ENCODE results near the gene THSD4.
"Not testable (repeated sequence)": the region's sequence is repeated elsewhere in the genome, so short reads cannot be mapped to it uniquely, and the experiment has no call there.

Gene THSD4

DNA sequence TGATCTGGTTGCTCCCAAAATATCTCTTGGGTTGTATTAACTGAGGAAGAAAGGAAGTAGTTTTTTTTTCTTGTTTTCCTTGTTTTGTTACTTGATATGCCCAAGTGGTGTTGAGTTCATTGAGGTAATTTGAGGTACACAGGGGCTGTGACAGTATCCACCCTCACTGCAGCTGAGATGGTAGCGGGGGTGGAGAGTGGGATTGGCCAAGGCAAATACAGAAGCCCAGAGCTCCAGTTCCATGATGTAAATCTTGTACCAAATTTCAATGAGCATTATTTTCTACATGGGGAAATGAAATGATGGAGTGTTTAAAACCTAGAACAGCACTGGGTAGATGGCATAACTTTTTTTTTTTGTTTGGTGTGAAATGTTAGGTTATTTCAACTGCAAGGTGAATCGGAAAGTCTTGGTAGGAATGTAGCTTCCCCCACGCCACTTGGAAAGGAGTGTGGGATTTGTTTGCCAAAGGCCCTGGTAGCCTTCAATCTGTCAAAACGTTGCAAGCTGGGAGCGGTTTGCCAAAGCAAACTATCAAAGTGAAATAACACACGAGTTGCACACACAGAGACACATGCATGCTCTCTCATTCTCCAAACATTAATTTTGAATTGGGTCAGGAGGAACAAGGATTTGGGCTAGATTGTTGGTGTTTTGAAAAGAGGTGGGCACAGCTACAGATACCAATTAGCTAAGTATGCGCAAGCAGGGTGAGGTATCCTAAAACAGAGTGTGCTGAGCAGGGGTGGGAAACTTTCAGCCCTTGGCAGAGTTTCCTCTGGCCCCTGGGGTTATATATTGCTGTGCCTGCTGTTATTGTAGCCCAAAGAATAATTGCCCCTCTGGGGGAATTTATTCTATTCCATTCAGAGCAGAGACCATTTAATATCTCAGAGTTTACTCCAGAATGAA is 34.6 kb downstream of the THSD4 start:
- DNase-seq (ENCODE audit: low spot score), result no peak

GRCh38 chr15:71151081-71151480 is 35.8 kb downstream of the THSD4 start:
- no peak for DNase-seq (ENCODE audit: low spot score)

- DNase-seq (ENCODE audit: low spot score), result no peak
Observed at GRCh38 chr15:71152542-71152941, 37.3 kb downstream of the THSD4 start.

GRCh38 chr15:71153823-71154524 is 38.7 kb downstream of the THSD4 start:
- no peak for DNase-seq (ENCODE audit: low spot score)

- DNase-seq (ENCODE audit: low spot score), result no peak
Observed at GRCh38 chr15:71154607-71155200, 39.4 kb downstream of the THSD4 start.

- no peak for DNase-seq (ENCODE audit: low spot score)
Observed at GRCh38 chr15:71155534-71155933, 40.3 kb downstream of the THSD4 start.

GRCh38 chr15:71160976-71161375 is 45.7 kb downstream of the THSD4 start:
- no peak for DNase-seq (ENCODE audit: low spot score)

- DNase-seq (ENCODE audit: low spot score), result no peak
Observed at GRCh38 chr15:71162309-71162708, 47.0 kb downstream of the THSD4 start.

DNA sequence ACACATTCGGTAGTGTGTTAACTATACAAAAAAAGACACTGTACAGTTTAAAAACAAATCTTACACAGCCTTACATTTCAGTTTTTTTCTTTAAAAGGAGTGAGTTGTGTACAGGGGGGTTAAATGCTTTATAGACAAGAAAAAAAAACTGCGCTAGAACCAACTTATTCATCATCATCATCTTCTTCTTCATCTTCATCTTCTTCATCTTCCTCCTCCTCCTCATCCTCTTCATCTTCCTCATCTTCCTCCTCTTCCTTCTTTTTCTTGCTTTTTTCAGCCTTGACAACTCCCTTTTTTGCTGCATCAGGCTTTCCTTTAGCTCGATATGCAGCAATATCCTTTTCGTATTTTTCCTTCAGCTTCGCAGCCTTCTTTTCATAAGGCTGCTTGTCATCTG is 49.3 kb downstream of the THSD4 start:
- not testable (repeated sequence) for DNase-seq (ENCODE audit: low spot score)

DNA sequence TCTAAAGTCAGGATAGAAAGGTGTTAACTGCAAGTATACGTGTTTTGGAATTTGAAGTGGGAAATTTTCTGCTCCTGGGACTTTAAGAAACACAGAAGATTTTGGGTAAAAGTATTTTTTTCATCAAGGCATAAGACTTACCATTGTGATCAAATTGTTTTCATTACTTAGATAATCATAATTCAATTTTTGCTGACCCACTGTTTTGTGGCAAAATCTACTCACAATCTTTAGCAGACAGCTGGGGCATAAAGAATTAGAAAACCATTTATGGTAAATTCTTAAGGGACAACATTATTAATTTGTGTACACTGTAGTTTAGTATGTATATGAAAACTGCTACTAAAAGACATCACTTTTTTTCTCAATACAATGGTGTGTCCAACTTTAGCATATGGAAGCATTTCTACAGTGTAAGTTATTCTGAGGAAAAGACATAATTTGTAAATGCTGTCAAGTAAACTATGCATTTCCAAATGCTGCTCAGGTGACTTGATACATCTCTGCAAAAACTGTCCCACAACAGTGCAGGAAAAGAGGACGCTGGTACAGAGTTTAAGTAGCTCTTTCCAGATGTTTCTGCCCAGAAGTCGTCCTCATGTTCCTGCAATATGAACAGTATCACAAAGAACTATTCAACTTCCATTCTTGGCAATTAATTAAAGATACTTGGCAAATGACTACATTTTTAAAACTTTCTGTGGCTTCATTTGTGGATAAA is 52.3 kb downstream of the THSD4 start:
- no peak for DNase-seq (ENCODE audit: low spot score)

- DNase-seq (ENCODE audit: low spot score), result no peak
Observed at GRCh38 chr15:71168166-71168834, 53.0 kb downstream of the THSD4 start.

- DNase-seq (ENCODE audit: low spot score), result no peak
Observed at GRCh38 chr15:71170163-71170562, 54.9 kb downstream of the THSD4 start.

- no peak for DNase-seq (ENCODE audit: low spot score)
Observed at GRCh38 chr15:71171195-71171594, 55.9 kb downstream of the THSD4 start.

GRCh38 chr15:71174360-71174759 is 59.1 kb downstream of the THSD4 start:
- DNase-seq (ENCODE audit: low spot score), result not testable (repeated sequence)

DNA sequence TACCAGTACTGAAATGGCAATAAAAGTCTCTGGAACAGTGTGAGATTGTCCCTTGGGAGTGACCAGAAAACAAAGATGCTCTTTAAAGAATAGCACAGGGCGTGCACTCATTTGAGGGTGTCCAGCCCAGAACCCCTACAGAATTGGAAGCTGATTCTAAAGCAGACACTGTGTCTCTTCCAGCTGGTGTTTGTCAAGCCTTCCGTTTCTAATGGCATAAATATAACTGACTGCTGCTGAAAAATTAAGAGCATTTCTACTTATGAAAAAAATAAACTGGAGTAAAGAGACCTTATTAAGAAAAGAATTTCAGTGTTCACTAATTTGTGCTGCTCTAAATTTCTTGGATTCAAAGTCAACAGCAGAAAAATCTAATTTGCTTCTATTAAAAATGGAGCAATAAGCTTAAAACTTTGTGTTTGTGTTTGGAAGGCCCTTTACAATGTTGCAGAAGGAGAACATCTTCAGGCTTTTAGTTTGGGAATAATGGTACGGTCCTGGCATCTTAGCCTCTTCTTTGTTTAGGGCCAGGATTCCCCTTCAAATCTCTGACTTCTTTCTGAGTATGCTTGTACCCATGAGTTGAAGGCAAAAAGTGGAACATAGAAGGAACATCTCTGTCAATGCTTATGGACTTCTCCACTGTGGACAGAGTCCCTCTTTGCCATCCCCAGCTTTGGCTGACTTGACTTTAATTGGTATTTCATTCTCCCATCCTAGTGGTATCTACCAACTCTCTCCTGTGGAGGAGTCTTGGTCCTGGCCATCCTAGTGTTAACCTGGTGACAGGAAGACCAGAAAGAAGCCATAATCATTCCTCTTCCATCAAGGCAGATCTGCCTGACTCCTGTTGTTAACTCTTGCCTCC is 65.9 kb downstream of the THSD4 start:
- no peak for DNase-seq (ENCODE audit: low spot score)

GRCh38 chr15:71182522-71182921 is 67.3 kb downstream of the THSD4 start:
- DNase-seq (ENCODE audit: low spot score), result no peak

DNA sequence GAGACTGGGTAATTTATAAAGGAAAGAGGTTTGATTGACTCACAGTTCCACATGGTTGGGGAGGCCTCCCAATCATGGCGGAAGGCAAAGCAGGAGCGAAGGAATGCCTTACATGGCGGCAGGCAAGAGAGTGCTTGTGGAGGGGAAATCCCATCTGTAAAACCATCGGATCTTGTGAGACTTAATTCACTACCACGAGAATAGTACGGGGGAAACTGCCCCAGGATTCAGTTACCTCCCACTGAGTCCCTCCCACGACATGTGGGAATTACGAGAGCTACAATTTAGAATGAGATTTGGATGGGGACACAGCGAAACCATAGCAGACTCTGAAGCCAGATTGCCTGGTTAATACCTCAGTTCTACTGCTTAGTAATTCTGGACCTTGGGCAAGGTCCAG is 67.8 kb downstream of the THSD4 start:
- no peak for DNase-seq (ENCODE audit: low spot score)

- DNase-seq (ENCODE audit: low spot score), result no peak
Observed at GRCh38 chr15:71185706-71186105, 70.4 kb downstream of the THSD4 start.

DNA sequence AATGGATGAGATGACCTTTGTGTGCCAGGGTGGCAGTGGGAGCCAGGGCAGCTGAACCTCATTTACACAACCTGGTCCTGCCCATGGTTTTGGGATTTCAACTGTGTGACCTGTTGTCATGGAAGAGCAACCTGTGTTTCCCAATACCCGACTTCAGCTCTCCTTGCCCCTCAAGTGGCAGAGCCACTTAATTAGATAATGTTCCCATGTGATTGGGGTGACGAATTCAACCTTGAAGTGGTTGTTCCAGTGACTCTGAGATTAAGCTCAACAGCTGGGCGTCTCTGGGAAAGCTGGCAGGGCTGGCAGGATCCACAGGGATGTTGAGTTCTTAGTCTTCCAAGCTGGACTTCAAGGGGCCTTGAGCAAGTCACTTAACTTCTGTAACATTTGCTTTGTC is 71.0 kb downstream of the THSD4 start:
- DNase-seq (ENCODE audit: low spot score), result no peak

DNA sequence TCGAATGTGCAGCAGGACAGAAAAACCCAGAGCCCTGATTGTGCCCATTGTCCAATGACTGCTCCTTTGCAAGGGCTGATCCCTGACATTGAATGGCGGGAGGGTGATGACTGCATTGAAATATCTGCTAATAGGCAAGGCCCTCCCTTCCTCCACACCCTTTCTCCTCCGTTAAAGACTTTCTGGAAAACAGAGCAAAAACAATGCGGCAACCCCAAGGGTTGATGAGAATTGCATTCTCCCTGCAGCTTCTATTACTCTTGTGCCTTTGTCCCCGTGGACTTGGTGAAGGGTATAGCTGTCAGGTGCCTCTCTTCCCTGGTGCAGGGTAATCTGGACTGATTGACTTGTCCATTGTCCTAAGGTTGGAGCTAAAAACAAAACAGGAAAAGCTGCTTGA is 71.8 kb downstream of the THSD4 start:
- no peak for DNase-seq (ENCODE audit: low spot score)

- no peak for DNase-seq (ENCODE audit: low spot score)
Observed at GRCh38 chr15:71187526-71187925, 72.3 kb downstream of the THSD4 start.
